Neural cell (in vitro differentiated cells): ENCODE measurements around the gene CACNA2D1. TPM values are rescaled to one million over a fixed set of nuclear protein-coding genes. Genes with fewer than 3 reads are reported as not detected.

Experiments used
- H2AFZ ChIP-seq: fragments of 200-600, 300-800 bp; sonication (generic), shearing (Covaris generic); 2 replicates; pipeline ENCODE4 v1.6.0; 2014; ENCODE audit warnings: low read depth, mild to moderate bottlenecking, antibody characterized with exemption, low read length, moderate library complexity
- H3F3A ChIP-seq: fragments of 200-600 bp; shearing (Covaris generic); 2 replicates; pipeline ENCODE4 v1.6.1; 2016; ENCODE audit warnings: mild to moderate bottlenecking, moderate library complexity, mixed read lengths, antibody characterized with exemption, low read length; ENCODE audit not compliant: insufficient read depth, poor library complexity, severe bottlenecking
- H3K27ac ChIP-seq: fragments of 200-600, 300-800 bp; sonication (generic), shearing (Covaris generic); 2 replicates; pipeline ENCODE4 v1.5.1; 2014; ENCODE audit warnings: mild to moderate bottlenecking, low read length, moderate library complexity
- H3K27me3 ChIP-seq: fragments of 300-800, 200-600 bp; sonication (generic), shearing (Covaris generic); 2 replicates; pipeline ENCODE4 v1.6.0; 2014; ENCODE audit warnings: mild to moderate bottlenecking, low read depth, low read length, moderate library complexity; ENCODE audit not compliant: insufficient read depth
- H3K36me3 ChIP-seq: fragments of 300-800, 200-600 bp; sonication (generic), shearing (Covaris generic); 2 replicates; pipeline ENCODE4 v1.5.1; 2014; ENCODE audit warnings: mild to moderate bottlenecking, antibody characterized with exemption, low read length, moderate library complexity; ENCODE audit not compliant: insufficient read depth
- H3K4me2 ChIP-seq: fragments of 300-800, 200-600 bp; sonication (generic), shearing (Covaris generic); 2 replicates; pipeline ENCODE4 v1.6.0; 2014; ENCODE audit warnings: mild to moderate bottlenecking, low read length
- H3K4me3 ChIP-seq: fragments of 300-800, 200-600 bp; sonication (generic), shearing (Covaris generic); 2 replicates; pipeline ENCODE4 v1.5.1; 2014; ENCODE audit warnings: mild to moderate bottlenecking, low read length, moderate library complexity
- H3K79me2 ChIP-seq: fragments of 200-600 bp; shearing (Covaris generic); replicated peaks from 2 replicates; pipeline ENCODE4 v1.6.0; 2014; ENCODE audit warnings: mild to moderate bottlenecking, low read length, moderate library complexity; ENCODE audit not compliant: insufficient read depth
- H3K9ac ChIP-seq: fragments of 300-800, 200-600 bp; sonication (generic), shearing (Covaris generic); 2 replicates; pipeline ENCODE4 v1.6.1; 2016; ENCODE audit warnings: mild to moderate bottlenecking, low read length, mixed read lengths
- H3K9me2 ChIP-seq: fragments of 200-600 bp; shearing (Covaris generic); 2 replicates; pipeline ENCODE4 v1.6.1; 2016; ENCODE audit warnings: mild to moderate bottlenecking, low read length, mixed read lengths; ENCODE audit not compliant: insufficient read depth
- H3K9me3 ChIP-seq: fragments of 200-600, 300-800 bp; sonication (generic), shearing (Covaris generic); 2 replicates; pipeline ENCODE4 v1.6.1; 2016; ENCODE audit warnings: mild to moderate bottlenecking, mixed run types, low read length, moderate library complexity, mixed read lengths
- H4K20me1 ChIP-seq: fragments of 200-600 bp; shearing (Covaris generic); 2 replicates; pipeline ENCODE4 v1.6.1; 2016; ENCODE audit warnings: mild to moderate bottlenecking, mixed run types; ENCODE audit not compliant: insufficient read depth
- EP300 ChIP-seq: fragments of 450-650 bp; conservative IDR thresholded peaks from 2 replicates; pipeline ENCODE4 v1.6.1; 2014; ENCODE audit warnings: antibody characterized with exemption, mild to moderate bottlenecking, moderate library complexity; ENCODE audit not compliant: poor library complexity, severe bottlenecking
- EZH2 ChIP-seq: fragments of 200-600, 300-800 bp; shearing (Covaris generic), sonication (generic); IDR thresholded peaks from 2 replicates; pipeline ENCODE4 v1.6.1; 2014; ENCODE audit warnings: antibody characterized with exemption, low read length, borderline replicate concordance, mild to moderate bottlenecking; ENCODE audit not compliant: insufficient read depth, poor library complexity, severe bottlenecking
- MXI1 ChIP-seq: fragments of 450-650 bp; conservative IDR thresholded peaks from 2 replicates; pipeline ENCODE4 v1.6.1; 2014; ENCODE audit warnings: antibody characterized with exemption, mild to moderate bottlenecking; ENCODE audit not compliant: poor library complexity, severe bottlenecking
- POLR2AphosphoS5 ChIP-seq: IDR thresholded peaks from 2 replicates; pipeline ENCODE4 v1.6.1; 2012
- RAD21 ChIP-seq: fragments of 450-650 bp; conservative IDR thresholded peaks from 2 replicates; pipeline ENCODE4 v1.6.1; 2014; ENCODE audit warnings: antibody characterized with exemption, mild to moderate bottlenecking, moderate library complexity
- SMC3 ChIP-seq: fragments of 450-650 bp; conservative IDR thresholded peaks from 2 replicates; pipeline ENCODE4 v1.6.1; 2014; ENCODE audit warnings: antibody characterized with exemption, mild to moderate bottlenecking, moderate library complexity; ENCODE audit not compliant: poor library complexity
- TAF1 ChIP-seq: IDR thresholded peaks from 2 replicates; pipeline ENCODE4 v1.6.1; 2012; ENCODE audit warnings: low read depth
- polyA plus RNA-seq: library from polyadenylated mRNA; depleted of rRNA; stranded (reverse); fragments of >200 nt; gene quantifications from 2 replicates; pipeline ENCODE4 v1.2.3, GENCODE V29; 2014
- TF ChIP-seq, protein P1 (sequence below): IDR thresholded peaks from 2 replicates; pipeline ENCODE4 v1.6.1; 2012; ENCODE audit warnings: borderline replicate concordance
- TF ChIP-seq, protein P2 (sequence below): fragments of 450-650 bp; IDR thresholded peaks from 2 replicates; pipeline ENCODE4 v1.5.1; 2014; ENCODE audit warnings: antibody characterized with exemption, mild to moderate bottlenecking, moderate library complexity; ENCODE audit not compliant: poor library complexity, severe bottlenecking

CACNA2D1 gene
- polyA plus RNA-seq, 1 donor from 2014 or later = 7.0 TPM

DNA sequence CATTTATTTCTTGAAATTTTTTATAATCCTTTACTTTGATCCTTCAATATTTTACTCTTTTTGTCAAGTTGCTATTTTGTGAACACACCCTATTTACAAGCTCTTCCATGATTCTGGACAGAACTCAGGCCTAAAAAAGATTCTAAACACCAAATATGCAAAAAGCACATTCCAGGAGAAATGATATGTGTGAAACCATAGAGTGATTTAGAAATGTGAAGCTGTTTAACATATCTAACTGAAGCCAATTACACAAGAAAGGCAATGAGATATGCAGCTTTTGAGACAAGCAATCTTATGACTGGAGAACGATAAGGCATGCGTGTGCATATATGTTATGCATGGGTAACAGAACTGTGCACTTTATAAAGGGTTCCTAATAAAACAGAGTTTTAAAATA is 243.0 kb downstream of the CACNA2D1 start:
- H4K20me1 ChIP-seq = no peaks in the 10 kb centered on the region
- H3K9me3 ChIP-seq = no peaks in the 10 kb centered on the region
- H3K9me2 ChIP-seq = no peaks in the 10 kb centered on the region
- H3K9ac ChIP-seq = no peak overlapping the region
- H2AFZ ChIP-seq = no peak overlapping the region
- no peaks in the 10 kb centered on the region for H3K36me3 ChIP-seq
- H3K4me3 ChIP-seq = no peak overlapping the region
- no peaks in the 10 kb centered on the region for H3K27me3 ChIP-seq
- TF ChIP-seq TAF1 (no peak), MXI1 (no peak), RAD21 (no peak), SMC3 (no peak), EZH2 (no peak), EP300 (no peak), POLR2AphosphoS5 (no peak)
- TF ChIP-seq, protein P1, sequence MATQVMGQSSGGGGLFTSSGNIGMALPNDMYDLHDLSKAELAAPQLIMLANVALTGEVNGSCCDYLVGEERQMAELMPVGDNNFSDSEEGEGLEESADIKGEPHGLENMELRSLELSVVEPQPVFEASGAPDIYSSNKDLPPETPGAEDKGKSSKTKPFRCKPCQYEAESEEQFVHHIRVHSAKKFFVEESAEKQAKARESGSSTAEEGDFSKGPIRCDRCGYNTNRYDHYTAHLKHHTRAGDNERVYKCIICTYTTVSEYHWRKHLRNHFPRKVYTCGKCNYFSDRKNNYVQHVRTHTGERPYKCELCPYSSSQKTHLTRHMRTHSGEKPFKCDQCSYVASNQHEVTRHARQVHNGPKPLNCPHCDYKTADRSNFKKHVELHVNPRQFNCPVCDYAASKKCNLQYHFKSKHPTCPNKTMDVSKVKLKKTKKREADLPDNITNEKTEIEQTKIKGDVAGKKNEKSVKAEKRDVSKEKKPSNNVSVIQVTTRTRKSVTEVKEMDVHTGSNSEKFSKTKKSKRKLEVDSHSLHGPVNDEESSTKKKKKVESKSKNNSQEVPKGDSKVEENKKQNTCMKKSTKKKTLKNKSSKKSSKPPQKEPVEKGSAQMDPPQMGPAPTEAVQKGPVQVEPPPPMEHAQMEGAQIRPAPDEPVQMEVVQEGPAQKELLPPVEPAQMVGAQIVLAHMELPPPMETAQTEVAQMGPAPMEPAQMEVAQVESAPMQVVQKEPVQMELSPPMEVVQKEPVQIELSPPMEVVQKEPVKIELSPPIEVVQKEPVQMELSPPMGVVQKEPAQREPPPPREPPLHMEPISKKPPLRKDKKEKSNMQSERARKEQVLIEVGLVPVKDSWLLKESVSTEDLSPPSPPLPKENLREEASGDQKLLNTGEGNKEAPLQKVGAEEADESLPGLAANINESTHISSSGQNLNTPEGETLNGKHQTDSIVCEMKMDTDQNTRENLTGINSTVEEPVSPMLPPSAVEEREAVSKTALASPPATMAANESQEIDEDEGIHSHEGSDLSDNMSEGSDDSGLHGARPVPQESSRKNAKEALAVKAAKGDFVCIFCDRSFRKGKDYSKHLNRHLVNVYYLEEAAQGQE = no peak
- TF ChIP-seq, protein P2, sequence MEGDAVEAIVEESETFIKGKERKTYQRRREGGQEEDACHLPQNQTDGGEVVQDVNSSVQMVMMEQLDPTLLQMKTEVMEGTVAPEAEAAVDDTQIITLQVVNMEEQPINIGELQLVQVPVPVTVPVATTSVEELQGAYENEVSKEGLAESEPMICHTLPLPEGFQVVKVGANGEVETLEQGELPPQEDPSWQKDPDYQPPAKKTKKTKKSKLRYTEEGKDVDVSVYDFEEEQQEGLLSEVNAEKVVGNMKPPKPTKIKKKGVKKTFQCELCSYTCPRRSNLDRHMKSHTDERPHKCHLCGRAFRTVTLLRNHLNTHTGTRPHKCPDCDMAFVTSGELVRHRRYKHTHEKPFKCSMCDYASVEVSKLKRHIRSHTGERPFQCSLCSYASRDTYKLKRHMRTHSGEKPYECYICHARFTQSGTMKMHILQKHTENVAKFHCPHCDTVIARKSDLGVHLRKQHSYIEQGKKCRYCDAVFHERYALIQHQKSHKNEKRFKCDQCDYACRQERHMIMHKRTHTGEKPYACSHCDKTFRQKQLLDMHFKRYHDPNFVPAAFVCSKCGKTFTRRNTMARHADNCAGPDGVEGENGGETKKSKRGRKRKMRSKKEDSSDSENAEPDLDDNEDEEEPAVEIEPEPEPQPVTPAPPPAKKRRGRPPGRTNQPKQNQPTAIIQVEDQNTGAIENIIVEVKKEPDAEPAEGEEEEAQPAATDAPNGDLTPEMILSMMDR = no peak
- no peaks in the 10 kb centered on the region for H3K79me2 ChIP-seq
- no peak overlapping the region for H3K27ac ChIP-seq
- H3F3A ChIP-seq = no peaks in the 10 kb centered on the region
- no peak overlapping the region for H3K4me2 ChIP-seq

DNA sequence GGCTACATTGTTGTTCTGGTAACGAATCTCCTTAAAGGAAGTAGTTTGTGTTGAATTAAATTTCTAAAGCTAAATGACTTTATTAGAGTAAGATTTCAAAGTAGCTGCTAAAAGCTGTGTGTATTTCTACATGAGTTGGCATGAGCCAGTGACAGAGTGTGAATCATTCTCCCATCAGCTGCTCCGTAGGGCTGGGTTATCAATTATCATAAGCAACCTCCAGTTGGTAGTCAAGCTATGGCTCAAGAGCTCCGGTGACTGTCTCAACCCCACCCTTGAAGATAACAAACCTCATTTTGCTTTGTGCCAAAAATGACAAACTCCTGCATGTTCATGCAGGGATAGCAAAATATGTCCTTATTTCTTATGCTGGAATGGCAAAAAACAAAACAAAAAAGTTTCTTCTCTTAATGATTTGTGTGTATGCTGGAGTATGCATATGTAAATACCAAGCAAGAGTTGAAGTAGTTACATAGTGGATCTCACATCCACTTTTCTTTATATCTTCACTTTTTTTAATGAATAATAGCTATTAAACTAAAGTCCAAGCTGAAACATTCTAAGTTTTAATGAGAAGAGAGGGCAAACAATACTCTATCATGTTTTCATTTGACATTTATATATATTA is 249.4 kb downstream of the CACNA2D1 start:
- no peaks in the 10 kb centered on the region for H4K20me1 ChIP-seq
- no peak overlapping the region for H3K27ac ChIP-seq
- no peak overlapping the region for H3K9ac ChIP-seq
- H3K9me3 ChIP-seq = no peaks in the 10 kb centered on the region
- H3K27me3 ChIP-seq = no peaks in the 10 kb centered on the region
- H2AFZ ChIP-seq = no peak overlapping the region
- no peaks in the 10 kb centered on the region for H3K9me2 ChIP-seq
- H3K4me3 ChIP-seq = no peak overlapping the region
- no peaks in the 10 kb centered on the region for H3K79me2 ChIP-seq
- no peak overlapping the region for H3K4me2 ChIP-seq
- no peaks in the 10 kb centered on the region for H3K36me3 ChIP-seq
- no peaks in the 10 kb centered on the region for H3F3A ChIP-seq
- no peak for TF ChIP-seq TAF1
- no peak for TF ChIP-seq SMC3
- no peak for TF ChIP-seq MXI1
- TF ChIP-seq EP300 = no peak
- TF ChIP-seq, protein P2 = no peak
- TF ChIP-seq, protein P1 = no peak
